Adrenal gland (tissue), 5 donors: ENCODE measurements around the gene MAD2L1.

ENCODE experiments used
- CTCF ChIP-seq, 6 experiments: fragments of 450-650 bp in 4 of 6; fragments of 200-600 bp in 2 of 6; sonication (generic) in 1 of 6; IDR thresholded peaks; 1 replicate in 5 of 6; 2 replicates in 1 of 6; pipeline versions ENCODE4 v1.5.1 to v1.8.0; 2016 to 2021; ENCODE audit warnings: antibody characterized with exemption in 6 of 6, mild to moderate bottlenecking in 2 of 6, moderate library complexity in 1 of 6
- POLR2A ChIP-seq, 2 donors: fragments of 450-650 bp; IDR thresholded peaks; one replicate each; pipeline ENCODE4 v1.6.1; 2017; ENCODE audit warnings: antibody characterized with exemption in 2 of 2, mild to moderate bottlenecking in 2 of 2, moderate library complexity in 1 of 2
- donor health status: DM: no; HTN: no; CAD: no.

- no peak for TF ChIP-seq CTCF (IDR thresholded peaks at IDR 0.05)
- peak; percentile 86 to 93 for TF ChIP-seq POLR2A (IDR thresholded peaks at IDR 0.05)
These were observed at the start of gene MAD2L1 for GRCh38 chr4:120066517-120067340.
